ENCODE results near the gene CUTA.

- TF ChIP-seq POLR2A (IDR thresholded peaks at IDR 0.05; ENCODE audit: low read length) (no peak), GATA1 (IDR thresholded peaks at IDR 0.05; ENCODE audit: low read depth, low read length) (no peak)
Observed at GRCh38 chr6:33452496-33452895, 34.6 kb upstream of the CUTA start.

All from erythroblast (primary cell).